Measurements from ENCODE around the gene NTMT2.

The NTMT2 gene

GRCh38 chr1:170175484-170175883 is 29.7 kb downstream of the NTMT2 start:
- ATAC-seq, result no peak
- no peaks in the 10 kb centered on the region for H3K36me3 Mint-ChIP-seq
- no peaks in the 10 kb centered on the region for H3K4me1 Mint-ChIP-seq
- H3K9me3 Mint-ChIP-seq, result peaks cover 13% of the 10 kb centered on the region
- peaks cover 25% of the 10 kb centered on the region for H3K27me3 Mint-ChIP-seq
- no peak overlapping the region for H3K4me3 Mint-ChIP-seq
- no peak overlapping the region for H3K27ac Mint-ChIP-seq

GRCh38 chr1:170176772-170177171 is 31.0 kb downstream of the NTMT2 start:
- Mint-ChIP-seq H3K27me3 (peaks cover 25% of the 10 kb centered on the region), H3K4me1 (no peaks in the 10 kb centered on the region), H3K27ac (no peak overlapping the region), H3K9me3 (peaks cover 5% of the 10 kb centered on the region), H3K36me3 (no peaks in the 10 kb centered on the region), H3K4me3 (no peak overlapping the region)
- no peak for ATAC-seq

DNA sequence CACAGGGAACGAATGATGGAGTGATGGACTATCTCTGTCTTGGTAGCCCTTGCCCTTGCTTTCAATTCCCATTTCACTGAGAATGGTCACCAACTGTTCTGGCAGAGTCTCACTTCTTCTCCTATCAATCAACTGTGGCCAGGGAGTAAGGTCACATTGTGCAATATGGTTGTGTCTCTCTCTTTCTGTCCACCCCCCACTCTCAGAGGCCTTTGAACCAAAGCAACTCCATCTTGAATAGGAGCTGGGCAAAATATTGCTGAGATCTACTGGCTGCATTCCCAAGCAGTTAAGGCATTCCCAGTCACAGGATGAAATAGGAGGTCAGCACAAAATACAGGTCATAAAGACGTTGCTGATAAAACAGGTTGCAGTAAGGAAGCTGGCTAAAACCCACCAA is 36.7 kb downstream of the NTMT2 start:
- Mint-ChIP-seq H3K27me3 (no peaks in the 10 kb centered on the region), H3K27ac (no peak overlapping the region), H3K4me3 (no peak overlapping the region), H3K9me3 (peaks cover 7% of the 10 kb centered on the region), H3K4me1 (no peaks in the 10 kb centered on the region), H3K36me3 (no peaks in the 10 kb centered on the region)
- ATAC-seq, result no peak

DNA sequence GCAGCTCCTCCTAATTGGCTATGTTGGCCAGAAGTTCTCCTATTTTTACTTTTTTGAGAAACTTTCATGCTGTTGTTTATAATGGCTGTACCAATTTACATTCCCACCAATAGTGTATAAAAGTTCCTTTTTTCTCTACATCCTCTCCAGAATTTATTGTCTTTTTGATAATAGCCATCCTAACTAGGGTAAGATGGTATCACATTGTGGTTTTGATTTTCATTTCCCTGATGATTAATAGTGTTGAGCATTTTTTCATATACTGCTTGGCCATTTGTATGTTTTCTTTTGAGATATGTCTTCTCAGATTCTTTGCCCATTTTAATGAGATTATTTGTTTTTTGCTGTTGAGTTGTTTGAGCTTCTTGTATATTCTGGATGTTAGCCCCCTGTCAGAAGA is 46.8 kb downstream of the NTMT2 start:
- no peaks in the 10 kb centered on the region for H3K4me1 Mint-ChIP-seq
- H3K4me3 Mint-ChIP-seq, result no peak overlapping the region
- H3K36me3 Mint-ChIP-seq, result no peaks in the 10 kb centered on the region
- H3K27ac Mint-ChIP-seq, result no peak overlapping the region
- H3K9me3 Mint-ChIP-seq, result peaks cover 15% of the 10 kb centered on the region
- peaks cover 22% of the 10 kb centered on the region for H3K27me3 Mint-ChIP-seq
- no peak for ATAC-seq

DNA sequence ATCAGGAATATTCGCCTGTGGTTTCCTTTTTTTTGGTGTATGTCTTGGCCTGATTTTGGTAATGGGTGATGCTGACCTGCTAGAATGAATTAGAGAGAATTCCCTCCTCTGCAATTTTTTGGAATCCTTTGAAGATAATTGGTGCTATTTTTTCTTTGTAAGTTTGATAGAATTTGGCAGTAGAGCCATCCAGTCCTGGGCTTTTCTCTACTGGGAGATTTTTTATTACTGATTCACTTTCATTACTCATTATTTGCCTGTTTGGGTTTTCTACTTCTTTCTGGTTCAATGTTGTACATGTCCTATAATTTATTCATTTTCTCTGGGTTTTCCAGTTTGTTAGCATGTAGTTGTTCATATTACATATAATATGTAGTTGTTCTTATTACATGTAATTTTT is 48.7 kb downstream of the NTMT2 start:
- H3K27me3 Mint-ChIP-seq, result peaks cover 29% of the 10 kb centered on the region
- peaks cover 7% of the 10 kb centered on the region for H3K9me3 Mint-ChIP-seq
- no peak overlapping the region for H3K27ac Mint-ChIP-seq
- no peak for ATAC-seq
- H3K4me3 Mint-ChIP-seq, result no peak overlapping the region
- no peaks in the 10 kb centered on the region for H3K36me3 Mint-ChIP-seq
- H3K4me1 Mint-ChIP-seq, result no peaks in the 10 kb centered on the region

- no peak overlapping the region for H3K27ac Mint-ChIP-seq
- H3K36me3 Mint-ChIP-seq, result no peaks in the 10 kb centered on the region
- no peaks in the 10 kb centered on the region for H3K9me3 Mint-ChIP-seq
- H3K4me1 Mint-ChIP-seq, result no peaks in the 10 kb centered on the region
- no peak overlapping the region for H3K4me3 Mint-ChIP-seq
- peaks cover 35% of the 10 kb centered on the region for H3K27me3 Mint-ChIP-seq
- no peak for ATAC-seq
Measured at GRCh38 chr1:170196490-170197236, 50.9 kb downstream of the NTMT2 start.

DNA sequence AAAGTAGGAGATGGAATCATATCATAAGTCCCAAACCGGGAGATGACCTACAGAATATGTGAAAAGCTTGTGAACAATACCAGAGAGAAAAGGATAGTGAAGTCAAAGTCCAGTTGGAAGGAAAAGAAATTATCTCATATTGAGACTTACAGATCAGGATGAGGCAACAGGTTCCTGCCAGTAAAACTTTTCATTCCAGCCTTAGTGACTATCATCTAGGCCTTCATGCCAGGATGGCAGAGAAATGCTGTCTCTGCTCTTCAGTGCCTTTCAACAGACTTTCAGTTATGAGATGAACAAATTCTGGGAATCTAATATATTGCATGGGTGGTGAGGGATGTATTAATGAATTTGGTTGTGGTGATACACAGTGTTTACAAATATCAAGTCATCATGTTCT is 52.3 kb downstream of the NTMT2 start:
- Mint-ChIP-seq H3K4me3 (no peak overlapping the region), H3K4me1 (no peaks in the 10 kb centered on the region), H3K36me3 (no peaks in the 10 kb centered on the region), H3K27ac (no peak overlapping the region), H3K9me3 (no peaks in the 10 kb centered on the region), H3K27me3 (peaks cover 35% of the 10 kb centered on the region)
- no peak for ATAC-seq

GRCh38 chr1:170198584-170198983 is 52.8 kb downstream of the NTMT2 start:
- Mint-ChIP-seq H3K27ac (no peak overlapping the region), H3K9me3 (no peaks in the 10 kb centered on the region), H3K36me3 (no peaks in the 10 kb centered on the region), H3K4me3 (no peak overlapping the region), H3K4me1 (no peaks in the 10 kb centered on the region), H3K27me3 (peaks cover 31% of the 10 kb centered on the region)
- no peak for ATAC-seq

GRCh38 chr1:170200161-170200560 is 54.4 kb downstream of the NTMT2 start:
- ATAC-seq, result no peak
- H3K9me3 Mint-ChIP-seq, result no peaks in the 10 kb centered on the region
- no peaks in the 10 kb centered on the region for H3K36me3 Mint-ChIP-seq
- H3K4me3 Mint-ChIP-seq, result no peak overlapping the region
- peaks cover 16% of the 10 kb centered on the region for H3K27me3 Mint-ChIP-seq
- no peaks in the 10 kb centered on the region for H3K4me1 Mint-ChIP-seq
- H3K27ac Mint-ChIP-seq, result no peak overlapping the region

DNA sequence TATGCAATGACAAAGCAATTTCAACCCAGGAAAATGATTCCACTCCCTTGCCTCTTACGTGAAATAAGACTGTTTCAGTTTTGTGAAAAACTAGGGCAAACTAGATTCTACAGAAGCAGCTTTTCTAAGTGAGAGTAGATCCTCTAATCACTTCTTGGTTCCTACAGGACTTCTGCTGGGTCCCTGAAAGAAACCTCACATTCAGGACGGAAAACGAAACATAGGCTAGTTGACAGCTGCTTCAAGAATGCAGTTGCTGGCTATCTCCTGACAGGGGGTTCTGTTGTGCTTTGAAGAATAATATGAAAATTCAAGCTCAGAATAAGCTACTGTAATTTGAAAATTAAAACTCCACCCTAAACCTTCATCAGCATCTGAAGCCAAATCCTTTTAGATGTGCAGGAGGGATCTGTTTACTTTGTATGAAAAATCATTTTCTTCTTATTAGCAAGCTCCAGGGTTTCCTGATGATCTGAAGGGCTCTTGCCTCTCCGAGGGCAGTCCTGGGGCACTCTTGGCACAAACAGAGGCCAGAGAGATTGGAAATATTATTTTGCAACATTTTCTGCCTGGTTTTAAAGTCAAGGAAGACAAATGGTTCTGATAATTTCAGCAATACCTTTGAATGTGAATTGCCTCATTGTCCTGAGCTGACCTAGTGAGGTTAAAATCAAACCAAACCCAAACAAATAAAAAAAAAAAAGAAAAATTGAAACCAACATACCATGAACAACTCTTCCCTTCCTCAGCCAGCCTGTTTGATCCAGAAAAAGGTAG is 55.0 kb downstream of the NTMT2 start:
- Mint-ChIP-seq H3K27ac (no peak overlapping the region), H3K9me3 (peaks cover 3% of the 10 kb centered on the region), H3K27me3 (peaks cover 13% of the 10 kb centered on the region), H3K4me1 (no peaks in the 10 kb centered on the region), H3K4me3 (no peak overlapping the region), H3K36me3 (no peaks in the 10 kb centered on the region)
- no peak for ATAC-seq

DNA sequence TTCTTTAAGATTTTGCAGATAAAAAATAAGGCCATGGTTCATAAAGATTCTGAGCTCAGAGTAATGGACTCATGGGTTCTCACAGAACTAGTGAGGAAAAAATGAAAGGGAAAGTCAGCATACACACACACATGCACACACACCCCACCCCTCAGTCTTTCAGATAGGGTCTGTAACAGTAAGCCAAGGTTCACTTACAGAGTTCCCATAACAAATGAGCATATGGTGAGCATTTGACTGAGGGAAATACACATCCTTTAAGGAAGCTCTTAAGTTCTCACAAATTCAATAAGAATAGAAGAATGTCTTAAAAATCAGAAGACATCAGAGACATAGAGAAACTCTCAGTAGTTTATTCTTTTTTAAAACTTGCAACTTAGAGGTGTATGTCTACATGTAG is 57.9 kb downstream of the NTMT2 start:
- H3K36me3 Mint-ChIP-seq, result no peaks in the 10 kb centered on the region
- H3K4me3 Mint-ChIP-seq, result no peak overlapping the region
- no peaks in the 10 kb centered on the region for H3K4me1 Mint-ChIP-seq
- ATAC-seq, result no peak
- peaks cover 14% of the 10 kb centered on the region for H3K9me3 Mint-ChIP-seq
- H3K27ac Mint-ChIP-seq, result no peak overlapping the region
- peaks cover 13% of the 10 kb centered on the region for H3K27me3 Mint-ChIP-seq

DNA sequence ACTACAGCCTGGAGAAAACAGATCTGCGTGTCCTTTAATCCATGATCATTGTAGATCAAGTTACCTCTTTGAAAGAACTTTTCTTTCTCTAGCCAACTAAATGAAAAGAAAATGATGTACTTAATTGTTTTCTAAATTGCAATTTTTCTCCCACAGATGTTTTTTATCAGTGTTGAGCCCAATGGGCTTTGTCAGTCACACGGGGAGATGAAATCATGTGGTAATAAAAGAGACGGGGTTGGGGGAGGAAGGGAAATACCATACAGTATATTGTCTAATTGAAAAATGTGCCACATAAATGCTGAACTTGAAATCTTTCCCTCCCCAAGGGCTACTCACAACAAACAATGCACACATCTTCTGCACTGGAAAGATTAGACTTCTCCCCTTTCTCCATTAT is 58.4 kb downstream of the NTMT2 start:
- Mint-ChIP-seq H3K4me1 (no peaks in the 10 kb centered on the region), H3K9me3 (peaks cover 14% of the 10 kb centered on the region), H3K27me3 (peaks cover 9% of the 10 kb centered on the region), H3K36me3 (no peaks in the 10 kb centered on the region), H3K4me3 (no peak overlapping the region), H3K27ac (no peak overlapping the region)
- no peak for ATAC-seq

GRCh38 chr1:170205301-170205700 is 59.5 kb downstream of the NTMT2 start:
- Mint-ChIP-seq H3K4me3 (no peak overlapping the region), H3K9me3 (peaks cover 14% of the 10 kb centered on the region), H3K4me1 (no peaks in the 10 kb centered on the region), H3K27ac (no peak overlapping the region), H3K36me3 (no peaks in the 10 kb centered on the region), H3K27me3 (no peaks in the 10 kb centered on the region)
- ATAC-seq, result no peak

- H3K9me3 Mint-ChIP-seq, result peaks cover 14% of the 10 kb centered on the region
- no peaks in the 10 kb centered on the region for H3K4me1 Mint-ChIP-seq
- H3K27me3 Mint-ChIP-seq, result peaks cover 15% of the 10 kb centered on the region
- no peaks in the 10 kb centered on the region for H3K36me3 Mint-ChIP-seq
- ATAC-seq, result no peak
- H3K27ac Mint-ChIP-seq, result no peak overlapping the region
- H3K4me3 Mint-ChIP-seq, result no peak overlapping the region
Measured at GRCh38 chr1:170209125-170209524, 63.4 kb downstream of the NTMT2 start.

DNA sequence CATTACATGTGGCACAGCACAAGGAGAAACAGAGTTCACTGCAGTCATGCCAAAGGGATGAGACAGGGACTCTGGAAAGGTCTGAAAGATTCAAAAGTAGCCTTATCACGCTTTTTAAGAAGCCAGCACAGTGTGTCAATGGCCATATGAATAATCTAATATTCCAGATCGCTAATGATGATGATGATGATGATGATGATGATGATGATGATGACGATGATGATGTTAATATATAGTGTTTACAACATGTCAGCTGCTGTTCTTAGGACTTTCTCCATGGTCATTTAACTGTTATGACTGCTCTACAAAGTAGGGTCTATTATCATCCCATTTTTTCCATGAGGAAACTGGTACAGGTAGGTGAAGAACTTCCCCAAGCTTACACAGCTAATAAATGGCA is 64.4 kb downstream of the NTMT2 start:
- H3K4me1 Mint-ChIP-seq, result no peaks in the 10 kb centered on the region
- H3K27ac Mint-ChIP-seq, result no peak overlapping the region
- peaks cover 15% of the 10 kb centered on the region for H3K27me3 Mint-ChIP-seq
- no peaks in the 10 kb centered on the region for H3K36me3 Mint-ChIP-seq
- no peak overlapping the region for H3K4me3 Mint-ChIP-seq
- peaks cover 14% of the 10 kb centered on the region for H3K9me3 Mint-ChIP-seq
- ATAC-seq, result no peak

GRCh38 chr1:170213596-170213995 is 67.8 kb downstream of the NTMT2 start:
- Mint-ChIP-seq H3K4me3 (no peak overlapping the region), H3K9me3 (no peaks in the 10 kb centered on the region), H3K27ac (no peak overlapping the region), H3K4me1 (no peaks in the 10 kb centered on the region), H3K27me3 (peaks cover 15% of the 10 kb centered on the region), H3K36me3 (no peaks in the 10 kb centered on the region)
- no peak for ATAC-seq
